OCI-LY3 (cell line): ENCODE measurements around the gene GABARAP.

ENCODE experiments used
- H2AFZ ChIP-seq: fragments of 200-600, 300-600 bp; shearing (Covaris generic); 2 replicates; pipeline ENCODE4 v1.6.0; 2014; ENCODE audit warnings: antibody characterized with exemption, low read depth, low read length
- H3K27ac ChIP-seq: fragments of 200-600, 300-600 bp; sonication (generic); 2 replicates; pipeline ENCODE4 v1.5.1; 2014; ENCODE audit warnings: mild to moderate bottlenecking, low read length, moderate library complexity, mixed read lengths
- H3K27me3 ChIP-seq: fragments of 200-600, 300-600 bp; sonication (generic); 2 replicates; pipeline ENCODE4 v1.6.1; 2014; ENCODE audit warnings: low read depth, low read length, mixed read lengths
- H3K36me3 ChIP-seq: fragments of 200-600, 300-600 bp; sonication (generic); replicated peaks from 2 replicates; pipeline ENCODE3; 2014; ENCODE audit warnings: low read depth, low read length, mixed read lengths
- H3K4me1 ChIP-seq: fragments of 300-600, 200-600 bp; sonication (generic); 2 replicates; pipeline ENCODE4 v1.6.1; 2014; ENCODE audit warnings: low read length, mixed read lengths
- H3K4me2 ChIP-seq: fragments of 200-600, 300-600 bp; sonication (generic); 2 replicates; pipeline ENCODE4 v1.6.1; 2014; ENCODE audit warnings: low read length, mixed read lengths
- H3K4me3 ChIP-seq: fragments of 300-600, 200-600 bp; sonication (generic); 2 replicates; pipeline ENCODE4 v1.5.1; 2014; ENCODE audit warnings: antibody characterized with exemption, mild to moderate bottlenecking, low read length, moderate library complexity
- H3K79me2 ChIP-seq: fragments of 300-600, 200-600 bp; shearing (Covaris generic); 2 replicates; pipeline ENCODE4 v1.6.1; 2014; ENCODE audit warnings: mild to moderate bottlenecking, low read length, mixed read lengths
- H3K9ac ChIP-seq: fragments of 300-600, 200-600 bp; shearing (Covaris generic); 2 replicates; pipeline ENCODE4 v1.6.0; 2014; ENCODE audit warnings: mild to moderate bottlenecking, low read length, moderate library complexity
- H3K9me3 ChIP-seq: fragments of 200-600, 300-600 bp; shearing (Covaris generic); 2 replicates; pipeline ENCODE4 v1.6.1; 2014; ENCODE audit warnings: low read length, mixed read lengths; ENCODE audit not compliant: insufficient read depth
- H4K20me1 ChIP-seq: fragments of 200-600, 300-600 bp; sonication (generic); 2 replicates; pipeline ENCODE4 v1.6.1; 2016; ENCODE audit warnings: low read length, mixed read lengths; ENCODE audit not compliant: insufficient read depth
- CTCF ChIP-seq: fragments of 200-600, 300-600 bp; sonication (generic); IDR thresholded peaks from 2 replicates; pipeline ENCODE4 v1.5.1; 2014; ENCODE audit warnings: antibody characterized with exemption, low read length, low read depth
- EZH2phosphoT487 ChIP-seq: fragments of 200-600 bp; shearing (Covaris generic); IDR thresholded peaks from 2 replicates; pipeline ENCODE4 v1.6.1; 2018; ENCODE audit warnings: antibody characterized with exemption, mixed run types, low read depth

GABARAP gene

GRCh38 chr17:7285679-7286078 is 43.4 kb upstream of the GABARAP start:
- Histone ChIP-seq H3K9ac (no peak overlapping the region), H3K4me2 (no peak overlapping the region), H3K79me2 (no peaks in the 10 kb centered on the region), H3K9me3 (no peaks in the 10 kb centered on the region), H3K4me3 (no peak overlapping the region), H3K27ac (no peak overlapping the region), H3K4me1 (peaks cover 11% of the 10 kb centered on the region), H4K20me1 (no peaks in the 10 kb centered on the region), H3K27me3 (no peaks in the 10 kb centered on the region), H2AFZ (no peak overlapping the region), H3K36me3 (no peaks in the 10 kb centered on the region)
- TF ChIP-seq CTCF (no peak), EZH2phosphoT487 (no peak)

- Histone ChIP-seq H3K4me2 (no peak overlapping the region), H3K4me3 (no peak overlapping the region), H3K79me2 (no peaks in the 10 kb centered on the region), H3K27ac (no peak overlapping the region), H3K4me1 (peaks cover 15% of the 10 kb centered on the region), H3K9me3 (no peaks in the 10 kb centered on the region), H2AFZ (no peak overlapping the region), H4K20me1 (no peaks in the 10 kb centered on the region), H3K9ac (no peak overlapping the region), H3K36me3 (no peaks in the 10 kb centered on the region), H3K27me3 (no peaks in the 10 kb centered on the region)
- no peak for TF ChIP-seq CTCF
- no peak for TF ChIP-seq EZH2phosphoT487
These were observed 42.7 kb upstream of the GABARAP start for GRCh38 chr17:7284911-7285310.

- Histone ChIP-seq H3K4me3 (no peak overlapping the region), H3K4me2 (no peak overlapping the region), H3K27ac (no peak overlapping the region), H2AFZ (no peak overlapping the region), H3K4me1 (peaks cover 15% of the 10 kb centered on the region), H3K9ac (no peak overlapping the region), H3K79me2 (no peaks in the 10 kb centered on the region), H3K9me3 (no peaks in the 10 kb centered on the region), H3K27me3 (no peaks in the 10 kb centered on the region), H4K20me1 (no peaks in the 10 kb centered on the region), H3K36me3 (no peaks in the 10 kb centered on the region)
- TF ChIP-seq CTCF, result no peak
- TF ChIP-seq EZH2phosphoT487, result no peak
These were observed 41.4 kb upstream of the GABARAP start for GRCh38 chr17:7283471-7284216.

- Histone ChIP-seq H3K4me2 (peak overlapping the region; percentile 41), H2AFZ (0 out of 2 replicates have a peak overlapping the region, but pooled peaks have one; percentile 13), H3K36me3 (no peaks in the 10 kb centered on the region), H3K27me3 (no peaks in the 10 kb centered on the region), H3K9ac (no peak overlapping the region), H3K4me3 (no peak overlapping the region), H3K4me1 (peaks cover 15% of the 10 kb centered on the region), H3K27ac (no peak overlapping the region), H3K79me2 (no peaks in the 10 kb centered on the region), H4K20me1 (no peaks in the 10 kb centered on the region), H3K9me3 (no peaks in the 10 kb centered on the region)
- TF ChIP-seq CTCF (no peak), EZH2phosphoT487 (no peak)
These were observed 40.6 kb upstream of the GABARAP start for GRCh38 chr17:7282752-7283321.
